ENCODE measurements around the gene MED15. TPM values are rescaled to one million over a fixed set of nuclear protein-coding genes. Genes with fewer than 3 reads are reported as not detected.
A peak's percentile ranks its signal among the peaks of the same experiment; 100 is the strongest.
"Not testable (repeated sequence)": the region's sequence is repeated elsewhere in the genome, so short reads cannot be mapped to it uniquely, and the experiment has no call there.

MED15 gene
- polyA plus RNA-seq, 3 donors from 2014 or later = 12.1 to 91.3 (median 23.0) TPM

- Mint-ChIP-seq H3K4me1 (peaks cover 24% of the 10 kb centered on the region in 2 donors), H3K27ac (no peak overlapping the region), H3K9me3 (no peaks in the 10 kb centered on the region), H3K27me3 (ENCODE audit: low read depth in 3 of 3) (peaks cover 0 to 11% (median 0%) of the 10 kb centered on the region in 3 donors), H3K4me3 (no peak overlapping the region), H3K36me3 (peaks cover 0 to 3% (median 0%) of the 10 kb centered on the region in 3 donors)
- no peak for DNase-seq
Measured at GRCh38 chr22:20615533-20616450, 108.4 kb downstream of the MED15 start.

DNA sequence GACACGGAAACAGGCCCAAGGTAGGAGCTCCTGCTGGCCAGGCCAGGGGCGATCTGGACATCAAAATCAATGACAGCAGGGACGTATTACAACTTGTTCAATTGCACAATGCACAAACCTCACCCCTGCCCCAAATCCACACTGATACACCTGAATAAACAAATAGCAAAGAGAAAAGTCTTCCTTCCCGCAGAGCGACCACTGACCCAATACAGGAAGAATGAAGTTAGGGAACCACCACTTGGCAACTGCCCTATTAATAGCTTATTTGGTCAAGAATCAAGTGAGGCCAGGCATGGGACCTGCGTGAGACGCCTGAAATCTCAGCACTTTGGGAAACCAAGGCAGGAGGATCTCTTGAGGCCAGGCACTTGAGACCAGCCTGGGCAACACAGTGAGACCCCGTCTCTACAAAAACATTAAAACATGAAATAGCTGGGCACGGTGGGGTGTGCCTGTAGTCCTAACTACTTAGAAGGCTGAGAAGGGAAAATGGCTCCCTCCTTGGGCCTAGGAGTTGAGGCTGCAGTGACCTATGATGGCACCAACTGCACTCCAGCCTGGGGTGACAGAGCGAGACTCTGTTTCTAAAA lies 109.1 kb downstream of the MED15 start:
- Mint-ChIP-seq H3K36me3 (peaks cover 0 to 3% (median 0%) of the 10 kb centered on the region in 3 donors), H3K4me3 (no peak overlapping the region), H3K27me3 (ENCODE audit: low read depth in 3 of 3) (peaks cover 0 to 11% (median 0%) of the 10 kb centered on the region in 3 donors), H3K4me1 (peaks cover 16% of the 10 kb centered on the region in 2 donors), H3K27ac (no peak overlapping the region), H3K9me3 (no peaks in the 10 kb centered on the region)
- no peak for DNase-seq

- Mint-ChIP-seq H3K9me3 (no peaks in the 10 kb centered on the region), H3K27me3 (ENCODE audit: low read depth in 3 of 3) (peaks cover 0 to 7% (median 0%) of the 10 kb centered on the region in 3 donors), H3K4me3 (no peak overlapping the region), H3K4me1 (peaks cover 3 to 8% of the 10 kb centered on the region in 2 donors), H3K27ac (no peak overlapping the region), H3K36me3 (peaks cover 0 to 3% (median 0%) of the 10 kb centered on the region in 3 donors)
- DNase-seq = no peak
Measured at GRCh38 chr22:20618488-20618887, 111.1 kb downstream of the MED15 start.

DNA sequence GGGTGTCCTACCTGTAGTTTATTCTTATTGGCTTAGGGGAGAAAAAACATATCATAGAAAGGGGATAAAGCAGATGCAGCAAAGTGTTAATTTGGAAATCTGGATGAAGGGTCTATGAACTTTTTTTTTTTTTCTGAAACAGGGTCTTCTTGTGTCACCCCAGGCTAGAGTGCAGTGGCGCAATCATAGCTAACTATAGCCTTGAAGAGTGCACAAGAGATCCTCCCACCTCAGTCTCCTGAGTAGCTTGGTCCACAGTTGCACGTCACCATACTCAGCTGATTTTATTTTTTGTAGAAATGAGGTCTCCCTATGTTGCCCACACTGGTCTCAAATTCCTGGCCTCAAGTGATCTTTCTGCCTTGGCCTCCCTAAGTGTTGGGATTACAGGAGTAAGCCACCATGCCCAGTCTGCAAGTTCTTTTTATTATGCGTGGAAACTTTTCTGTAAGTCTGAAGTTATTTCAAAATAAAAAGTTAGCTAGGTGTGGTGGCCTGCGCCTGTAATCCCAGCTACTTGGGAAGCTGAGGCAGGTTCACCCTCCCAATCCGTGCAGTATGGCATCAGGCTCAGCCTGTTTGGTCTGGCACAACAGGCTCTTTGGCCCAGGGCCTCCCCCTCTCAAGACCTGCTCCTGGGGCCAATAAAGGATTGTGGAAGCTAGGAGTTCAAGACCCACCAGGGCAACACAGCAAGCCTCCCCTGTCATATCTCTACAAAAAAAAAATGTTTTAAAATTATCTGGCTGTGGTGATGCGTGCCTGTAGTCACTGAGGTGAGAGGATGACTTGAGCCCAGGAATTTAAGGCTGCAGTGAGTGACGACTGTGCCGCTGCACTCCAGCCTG lies 111.9 kb downstream of the MED15 start:
- no peak for DNase-seq
- Mint-ChIP-seq H3K4me1 (peaks cover 2 to 8% of the 10 kb centered on the region in 2 donors), H3K36me3 (no peaks in the 10 kb centered on the region), H3K9me3 (no peaks in the 10 kb centered on the region), H3K27ac (peak overlapping the region in 1 of 6 donors; percentile 33), H3K4me3 (no peak overlapping the region), H3K27me3 (ENCODE audit: low read depth in 3 of 3) (peaks cover 0 to 4% (median 0%) of the 10 kb centered on the region in 3 donors)

GRCh38 chr22:20619893-20620194 lies 112.4 kb downstream of the MED15 start:
- H3K27me3 Mint-ChIP-seq (ENCODE audit: low read depth in 3 of 3); H3K4me1 Mint-ChIP-seq; H3K27ac Mint-ChIP-seq; H3K36me3 Mint-ChIP-seq; DNase-seq; H3K9me3 Mint-ChIP-seq; H3K4me3 Mint-ChIP-seq: not testable (repeated sequence)

DNA sequence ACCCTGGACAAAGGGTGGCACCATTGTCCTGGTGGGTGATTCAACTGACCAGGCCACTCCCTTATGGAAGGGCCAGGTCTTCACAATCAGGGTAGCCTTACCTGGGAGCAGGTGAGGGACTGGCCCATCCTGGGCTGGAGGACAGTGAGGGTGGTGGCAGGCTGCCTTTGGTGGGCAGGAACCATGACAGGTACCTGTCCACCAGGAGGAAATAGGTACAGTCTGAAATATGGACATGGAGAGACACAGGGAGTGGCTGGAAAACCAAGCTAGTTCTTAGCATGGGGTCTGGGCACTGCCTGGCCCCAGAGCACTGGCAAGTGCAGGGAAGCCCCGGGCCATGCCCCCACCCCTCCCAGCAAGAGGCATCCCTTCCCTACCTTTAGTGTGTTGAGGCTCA lies 113.8 kb downstream of the MED15 start:
- Mint-ChIP-seq H3K9me3 (no peaks in the 10 kb centered on the region), H3K4me3 (no peak overlapping the region), H3K4me1 (peaks cover 2 to 8% of the 10 kb centered on the region in 2 donors), H3K27ac (no peak overlapping the region), H3K27me3 (ENCODE audit: low read depth in 3 of 3) (no peaks in the 10 kb centered on the region), H3K36me3 (no peaks in the 10 kb centered on the region)
- no peak for DNase-seq

DNA sequence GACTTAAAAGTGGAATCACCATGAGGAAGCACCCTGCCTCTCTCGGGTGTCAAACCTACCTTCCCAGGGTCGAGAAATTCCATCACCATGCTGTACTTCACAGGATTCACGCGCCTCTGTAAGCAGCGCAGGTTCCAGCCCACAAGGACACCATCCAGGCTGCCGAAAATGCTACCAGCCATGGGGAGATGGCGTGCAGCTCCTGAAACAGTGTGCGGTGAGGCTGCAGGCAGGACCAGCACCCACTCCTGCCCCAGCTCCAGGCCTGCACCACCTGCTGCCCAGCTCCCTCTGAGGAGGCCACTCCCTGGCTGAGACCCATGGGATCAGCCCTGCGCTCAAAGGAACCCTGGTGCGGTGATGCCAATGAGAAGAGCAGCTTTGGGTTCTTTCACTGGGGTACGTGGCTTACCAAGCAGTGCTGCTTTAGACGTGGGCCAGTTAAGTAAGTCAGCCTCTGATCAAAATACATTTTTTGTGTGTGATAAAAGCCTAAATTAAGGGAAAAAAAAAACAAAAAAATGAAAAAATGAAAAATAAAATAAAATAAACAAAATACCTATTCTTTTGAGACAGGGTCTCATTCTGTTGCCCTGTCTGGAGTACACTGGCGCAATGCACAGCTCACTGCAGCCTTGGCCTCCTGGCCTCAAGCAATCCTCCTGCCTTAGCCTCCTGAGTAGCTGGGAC lies 115.4 kb downstream of the MED15 start:
- no peak for DNase-seq
- H3K4me3 Mint-ChIP-seq = no peak overlapping the region
- H3K4me1 Mint-ChIP-seq = peaks cover 2 to 8% of the 10 kb centered on the region in 2 donors
- H3K27ac Mint-ChIP-seq = no peak overlapping the region
- peaks cover 0 to 2% (median 0%) of the 10 kb centered on the region in 3 donors for H3K27me3 Mint-ChIP-seq (ENCODE audit: low read depth in 3 of 3)
- H3K36me3 Mint-ChIP-seq = no peaks in the 10 kb centered on the region
- H3K9me3 Mint-ChIP-seq = no peaks in the 10 kb centered on the region

GRCh38 chr22:20624161-20624616 lies 116.8 kb downstream of the MED15 start:
- H3K4me1 Mint-ChIP-seq = no peaks in the 10 kb centered on the region
- peaks cover 0 to 4% (median 0%) of the 10 kb centered on the region in 3 donors for H3K27me3 Mint-ChIP-seq (ENCODE audit: low read depth in 3 of 3)
- peak overlapping the region in 1 of 6 donors; percentile 45 for H3K27ac Mint-ChIP-seq
- H3K9me3 Mint-ChIP-seq = no peaks in the 10 kb centered on the region
- H3K36me3 Mint-ChIP-seq = no peaks in the 10 kb centered on the region
- DNase-seq = no peak
- no peak overlapping the region for H3K4me3 Mint-ChIP-seq

GRCh38 chr22:20625270-20625669 lies 117.9 kb downstream of the MED15 start:
- Mint-ChIP-seq H3K4me3 (no peak overlapping the region), H3K27me3 (ENCODE audit: low read depth in 3 of 3) (peaks cover 0 to 6% (median 0%) of the 10 kb centered on the region in 3 donors), H3K9me3 (no peaks in the 10 kb centered on the region), H3K36me3 (no peaks in the 10 kb centered on the region), H3K27ac (peak overlapping the region in 1 of 6 donors; percentile 4), H3K4me1 (no peaks in the 10 kb centered on the region)
- no peak for DNase-seq

- H3K4me1 Mint-ChIP-seq = no peaks in the 10 kb centered on the region
- no peak for DNase-seq
- H3K36me3 Mint-ChIP-seq = no peaks in the 10 kb centered on the region
- peaks cover 0 to 7% (median 0%) of the 10 kb centered on the region in 3 donors for H3K27me3 Mint-ChIP-seq (ENCODE audit: low read depth in 3 of 3)
- no peak overlapping the region for H3K27ac Mint-ChIP-seq
- no peak overlapping the region for H3K4me3 Mint-ChIP-seq
- H3K9me3 Mint-ChIP-seq = no peaks in the 10 kb centered on the region
Measured at GRCh38 chr22:20626811-20627210, 119.4 kb downstream of the MED15 start.

DNA sequence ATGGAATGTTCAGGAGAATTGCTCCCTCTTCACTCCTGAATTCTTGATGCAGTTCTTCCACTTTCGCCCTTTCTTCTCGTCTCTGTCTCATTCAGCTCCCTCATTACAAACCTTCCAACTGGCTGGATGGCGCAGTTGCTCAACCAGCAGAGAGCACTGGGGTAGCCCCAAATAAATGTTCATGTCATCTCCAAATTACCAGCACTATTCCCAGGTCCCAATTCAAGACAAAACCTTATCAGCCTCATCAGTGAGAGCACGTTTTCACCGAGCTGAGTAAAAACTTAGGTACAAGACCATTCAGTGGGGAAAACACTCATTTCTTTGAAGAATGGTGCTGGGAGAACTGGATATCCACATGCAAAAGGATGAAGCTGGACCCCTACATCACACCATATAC lies 120.0 kb downstream of the MED15 start:
- Mint-ChIP-seq H3K27ac (no peak overlapping the region), H3K4me3 (no peak overlapping the region), H3K36me3 (no peaks in the 10 kb centered on the region), H3K9me3 (no peaks in the 10 kb centered on the region), H3K4me1 (no peaks in the 10 kb centered on the region), H3K27me3 (ENCODE audit: low read depth in 3 of 3) (peaks cover 0 to 7% (median 0%) of the 10 kb centered on the region in 3 donors)
- no peak for DNase-seq

DNA sequence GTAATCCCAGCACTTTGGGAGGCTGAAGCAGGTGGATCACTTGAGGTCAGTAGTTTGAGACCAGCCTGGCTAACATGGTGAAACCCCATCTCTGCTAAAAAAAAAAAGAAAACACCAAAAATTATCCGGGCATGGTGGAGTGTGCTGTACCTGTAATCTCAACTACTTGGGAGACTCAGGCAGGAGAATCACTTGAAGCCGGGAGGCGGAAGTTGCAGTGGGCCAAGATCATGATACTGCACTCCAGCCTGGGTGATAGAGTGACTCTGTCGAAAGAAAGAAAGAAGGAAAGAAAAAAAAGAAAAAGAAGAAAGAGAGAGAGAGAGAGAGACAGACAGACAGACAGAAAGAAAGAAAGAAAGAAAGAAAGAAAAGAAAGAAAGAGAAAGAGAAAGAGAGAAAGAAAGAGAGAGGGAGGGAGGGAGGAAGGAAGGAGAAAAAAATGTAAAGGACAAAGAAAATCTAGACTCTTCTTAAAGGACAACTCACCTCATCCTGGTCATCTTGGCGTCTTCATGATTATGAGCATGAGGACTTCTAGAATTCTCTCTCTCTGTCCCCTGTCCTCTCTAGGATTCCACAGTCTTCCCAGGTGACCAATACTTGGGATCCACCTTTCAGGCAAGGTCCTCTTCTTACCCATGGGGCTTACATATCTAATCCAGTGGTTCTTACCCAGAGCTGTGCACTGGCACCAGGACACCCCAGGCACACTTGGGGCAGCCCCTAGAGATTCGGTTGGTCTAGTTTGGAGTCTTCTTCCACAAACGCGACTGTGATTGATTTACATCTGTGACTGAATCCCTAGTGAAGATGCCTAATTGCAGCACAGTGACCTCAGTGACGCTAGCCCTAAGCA lies 120.9 kb downstream of the MED15 start:
- H3K27ac Mint-ChIP-seq = no peak overlapping the region
- no peaks in the 10 kb centered on the region for H3K36me3 Mint-ChIP-seq
- DNase-seq = no peak
- H3K9me3 Mint-ChIP-seq = no peaks in the 10 kb centered on the region
- no peak overlapping the region for H3K4me3 Mint-ChIP-seq
- peaks cover 0 to 7% (median 0%) of the 10 kb centered on the region in 3 donors for H3K27me3 Mint-ChIP-seq (ENCODE audit: low read depth in 3 of 3)
- H3K4me1 Mint-ChIP-seq = no peaks in the 10 kb centered on the region

Data from immature natural killer cell (primary cell).